ENCODE results near the gene CIRBP. TPM values are rescaled to one million over a fixed set of nuclear protein-coding genes. Genes with fewer than 3 reads are reported as not detected.

Gene CIRBP
- total and polyA plus RNA-seq, 9 of the 15 experiments (the other 6 are each of a cell fraction or from before 2014, with no cell fraction given), result 20.5 to 327 (median 176) TPM

DNA sequence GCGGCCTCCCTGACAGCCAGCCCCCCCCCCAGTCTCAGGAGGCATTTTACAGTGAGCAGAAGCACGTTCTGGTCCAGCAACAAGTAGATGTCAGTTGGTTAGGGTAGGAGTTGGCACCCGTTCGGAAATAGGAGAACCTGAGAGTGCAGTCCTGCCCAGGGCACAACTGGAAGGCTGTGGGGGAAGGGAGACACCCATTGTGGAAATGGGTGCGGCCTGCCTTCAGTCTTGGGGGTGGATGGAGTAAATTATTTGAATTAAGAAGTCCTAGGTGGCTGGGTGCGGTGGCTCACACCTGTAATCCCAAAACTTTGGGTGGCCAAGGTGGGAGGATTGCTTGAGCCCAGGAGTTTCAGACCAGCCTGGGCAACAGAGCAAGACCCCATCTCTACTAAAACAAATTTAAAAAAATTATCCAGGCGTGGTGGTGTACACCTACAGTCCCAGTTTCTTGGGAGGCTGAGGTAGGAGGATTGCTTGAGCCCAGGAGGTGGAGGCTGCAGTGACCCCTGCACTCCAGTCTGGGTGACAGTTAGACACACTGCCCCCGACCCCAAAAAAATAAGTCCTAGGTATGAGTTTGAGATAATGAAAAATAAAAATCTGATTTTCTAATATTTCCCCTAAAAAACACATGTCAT is 1.2 kb downstream of the CIRBP start (continued):
- TF ChIP-seq, protein P1, sequence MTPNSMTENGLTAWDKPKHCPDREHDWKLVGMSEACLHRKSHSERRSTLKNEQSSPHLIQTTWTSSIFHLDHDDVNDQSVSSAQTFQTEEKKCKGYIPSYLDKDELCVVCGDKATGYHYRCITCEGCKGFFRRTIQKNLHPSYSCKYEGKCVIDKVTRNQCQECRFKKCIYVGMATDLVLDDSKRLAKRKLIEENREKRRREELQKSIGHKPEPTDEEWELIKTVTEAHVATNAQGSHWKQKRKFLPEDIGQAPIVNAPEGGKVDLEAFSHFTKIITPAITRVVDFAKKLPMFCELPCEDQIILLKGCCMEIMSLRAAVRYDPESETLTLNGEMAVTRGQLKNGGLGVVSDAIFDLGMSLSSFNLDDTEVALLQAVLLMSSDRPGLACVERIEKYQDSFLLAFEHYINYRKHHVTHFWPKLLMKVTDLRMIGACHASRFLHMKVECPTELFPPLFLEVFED (CRISPR knock-in tag; conservative IDR thresholded peaks at IDR 0.05), result peak; percentile 53; the same call in 1 of the 2 replicates
- TF ChIP-seq, protein P2, sequence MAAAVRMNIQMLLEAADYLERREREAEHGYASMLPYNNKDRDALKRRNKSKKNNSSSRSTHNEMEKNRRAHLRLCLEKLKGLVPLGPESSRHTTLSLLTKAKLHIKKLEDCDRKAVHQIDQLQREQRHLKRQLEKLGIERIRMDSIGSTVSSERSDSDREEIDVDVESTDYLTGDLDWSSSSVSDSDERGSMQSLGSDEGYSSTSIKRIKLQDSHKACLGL (CRISPR knock-in tag; IDR thresholded peaks at IDR 0.05; ENCODE audit: borderline replicate concordance, poor library complexity, severe bottlenecking), result no peak
- TF ChIP-seq PTRF (tag; IDR thresholded peaks at IDR 0.05) (no peak), ZNF134 (CRISPR knock-in tag; conservative IDR thresholded peaks at IDR 0.05) (no peak), SRSF7 (optimal IDR thresholded peaks at IDR 0.05; ENCODE audit: low read depth, low read length) (no peak), XRCC5 (IDR thresholded peaks at IDR 0.05; ENCODE audit: low read depth, low read length) (peak; percentile 49; the same call in 1 of the 2 replicates), TEAD4 (IDR thresholded peaks at IDR 0.05; ENCODE audit: low read length) (no peak), TEAD4 (CRISPR knock-in tag; IDR thresholded peaks at IDR 0.05; ENCODE audit: borderline replicate concordance) (no peak), ZNF3 (CRISPR knock-in tag; IDR thresholded peaks at IDR 0.05) (no peak), RFX1 (IDR thresholded peaks at IDR 0.05) (no peak), EZH2 (IDR thresholded peaks at IDR 0.05; ENCODE audit: borderline replicate concordance, low read depth, low read length) (no peak), SMARCA4 (IDR thresholded peaks at IDR 0.05) (no peak), SUPT5H (IDR thresholded peaks at IDR 0.05) (peak; percentile 63; the same call in 1 of the 2 replicates), ZNF121 (CRISPR knock-in tag; conservative IDR thresholded peaks at IDR 0.05) (peak; percentile 95), BRCA1 (IDR thresholded peaks at IDR 0.05) (no peak), BRCA1 (CRISPR knock-in tag; IDR thresholded peaks at IDR 0.05) (no peak)
- TF ChIP-seq, protein P3, sequence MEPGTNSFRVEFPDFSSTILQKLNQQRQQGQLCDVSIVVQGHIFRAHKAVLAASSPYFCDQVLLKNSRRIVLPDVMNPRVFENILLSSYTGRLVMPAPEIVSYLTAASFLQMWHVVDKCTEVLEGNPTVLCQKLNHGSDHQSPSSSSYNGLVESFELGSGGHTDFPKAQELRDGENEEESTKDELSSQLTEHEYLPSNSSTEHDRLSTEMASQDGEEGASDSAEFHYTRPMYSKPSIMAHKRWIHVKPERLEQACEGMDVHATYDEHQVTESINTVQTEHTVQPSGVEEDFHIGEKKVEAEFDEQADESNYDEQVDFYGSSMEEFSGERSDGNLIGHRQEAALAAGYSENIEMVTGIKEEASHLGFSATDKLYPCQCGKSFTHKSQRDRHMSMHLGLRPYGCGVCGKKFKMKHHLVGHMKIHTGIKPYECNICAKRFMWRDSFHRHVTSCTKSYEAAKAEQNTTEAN (CRISPR knock-in tag; IDR thresholded peaks at IDR 0.05), result no peak
- TF ChIP-seq, protein P4, sequence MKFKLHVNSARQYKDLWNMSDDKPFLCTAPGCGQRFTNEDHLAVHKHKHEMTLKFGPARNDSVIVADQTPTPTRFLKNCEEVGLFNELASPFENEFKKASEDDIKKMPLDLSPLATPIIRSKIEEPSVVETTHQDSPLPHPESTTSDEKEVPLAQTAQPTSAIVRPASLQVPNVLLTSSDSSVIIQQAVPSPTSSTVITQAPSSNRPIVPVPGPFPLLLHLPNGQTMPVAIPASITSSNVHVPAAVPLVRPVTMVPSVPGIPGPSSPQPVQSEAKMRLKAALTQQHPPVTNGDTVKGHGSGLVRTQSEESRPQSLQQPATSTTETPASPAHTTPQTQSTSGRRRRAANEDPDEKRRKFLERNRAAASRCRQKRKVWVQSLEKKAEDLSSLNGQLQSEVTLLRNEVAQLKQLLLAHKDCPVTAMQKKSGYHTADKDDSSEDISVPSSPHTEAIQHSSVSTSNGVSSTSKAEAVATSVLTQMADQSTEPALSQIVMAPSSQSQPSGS (CRISPR knock-in tag; IDR thresholded peaks at IDR 0.05), result no peak
- TF ChIP-seq, protein P5, sequence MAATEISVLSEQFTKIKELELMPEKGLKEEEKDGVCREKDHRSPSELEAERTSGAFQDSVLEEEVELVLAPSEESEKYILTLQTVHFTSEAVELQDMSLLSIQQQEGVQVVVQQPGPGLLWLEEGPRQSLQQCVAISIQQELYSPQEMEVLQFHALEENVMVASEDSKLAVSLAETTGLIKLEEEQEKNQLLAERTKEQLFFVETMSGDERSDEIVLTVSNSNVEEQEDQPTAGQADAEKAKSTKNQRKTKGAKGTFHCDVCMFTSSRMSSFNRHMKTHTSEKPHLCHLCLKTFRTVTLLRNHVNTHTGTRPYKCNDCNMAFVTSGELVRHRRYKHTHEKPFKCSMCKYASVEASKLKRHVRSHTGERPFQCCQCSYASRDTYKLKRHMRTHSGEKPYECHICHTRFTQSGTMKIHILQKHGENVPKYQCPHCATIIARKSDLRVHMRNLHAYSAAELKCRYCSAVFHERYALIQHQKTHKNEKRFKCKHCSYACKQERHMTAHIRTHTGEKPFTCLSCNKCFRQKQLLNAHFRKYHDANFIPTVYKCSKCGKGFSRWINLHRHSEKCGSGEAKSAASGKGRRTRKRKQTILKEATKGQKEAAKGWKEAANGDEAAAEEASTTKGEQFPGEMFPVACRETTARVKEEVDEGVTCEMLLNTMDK (IDR thresholded peaks at IDR 0.05; ENCODE audit: borderline replicate concordance, insufficient read depth, low read depth, low read length, poor library complexity, severe bottlenecking), result no peak
- TF ChIP-seq, protein P6, sequence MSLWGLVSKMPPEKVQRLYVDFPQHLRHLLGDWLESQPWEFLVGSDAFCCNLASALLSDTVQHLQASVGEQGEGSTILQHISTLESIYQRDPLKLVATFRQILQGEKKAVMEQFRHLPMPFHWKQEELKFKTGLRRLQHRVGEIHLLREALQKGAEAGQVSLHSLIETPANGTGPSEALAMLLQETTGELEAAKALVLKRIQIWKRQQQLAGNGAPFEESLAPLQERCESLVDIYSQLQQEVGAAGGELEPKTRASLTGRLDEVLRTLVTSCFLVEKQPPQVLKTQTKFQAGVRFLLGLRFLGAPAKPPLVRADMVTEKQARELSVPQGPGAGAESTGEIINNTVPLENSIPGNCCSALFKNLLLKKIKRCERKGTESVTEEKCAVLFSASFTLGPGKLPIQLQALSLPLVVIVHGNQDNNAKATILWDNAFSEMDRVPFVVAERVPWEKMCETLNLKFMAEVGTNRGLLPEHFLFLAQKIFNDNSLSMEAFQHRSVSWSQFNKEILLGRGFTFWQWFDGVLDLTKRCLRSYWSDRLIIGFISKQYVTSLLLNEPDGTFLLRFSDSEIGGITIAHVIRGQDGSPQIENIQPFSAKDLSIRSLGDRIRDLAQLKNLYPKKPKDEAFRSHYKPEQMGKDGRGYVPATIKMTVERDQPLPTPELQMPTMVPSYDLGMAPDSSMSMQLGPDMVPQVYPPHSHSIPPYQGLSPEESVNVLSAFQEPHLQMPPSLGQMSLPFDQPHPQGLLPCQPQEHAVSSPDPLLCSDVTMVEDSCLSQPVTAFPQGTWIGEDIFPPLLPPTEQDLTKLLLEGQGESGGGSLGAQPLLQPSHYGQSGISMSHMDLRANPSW (CRISPR knock-in tag; IDR thresholded peaks at IDR 0.05), result no peak

Data from K562 (cell line).